GM18517 (cell line): ENCODE data around the gene HHATL.
"Not testable (repeated sequence)": the region's sequence is repeated elsewhere in the genome, so short reads cannot be mapped to it uniquely, and the experiment has no call there.

Experiments used
- ATAC-seq: cut with Tn5 transposase; IDR thresholded peaks from one replicate; pipeline ENCODE4 v1.9.1; 2021; ENCODE audit warnings: mild to moderate bottlenecking, moderate library complexity; ENCODE audit not compliant: unreplicated experiment

Gene HHATL

GRCh38 chr3:42734263-42734860 lies 31.8 kb upstream of the HHATL start:
- no peak for ATAC-seq

DNA sequence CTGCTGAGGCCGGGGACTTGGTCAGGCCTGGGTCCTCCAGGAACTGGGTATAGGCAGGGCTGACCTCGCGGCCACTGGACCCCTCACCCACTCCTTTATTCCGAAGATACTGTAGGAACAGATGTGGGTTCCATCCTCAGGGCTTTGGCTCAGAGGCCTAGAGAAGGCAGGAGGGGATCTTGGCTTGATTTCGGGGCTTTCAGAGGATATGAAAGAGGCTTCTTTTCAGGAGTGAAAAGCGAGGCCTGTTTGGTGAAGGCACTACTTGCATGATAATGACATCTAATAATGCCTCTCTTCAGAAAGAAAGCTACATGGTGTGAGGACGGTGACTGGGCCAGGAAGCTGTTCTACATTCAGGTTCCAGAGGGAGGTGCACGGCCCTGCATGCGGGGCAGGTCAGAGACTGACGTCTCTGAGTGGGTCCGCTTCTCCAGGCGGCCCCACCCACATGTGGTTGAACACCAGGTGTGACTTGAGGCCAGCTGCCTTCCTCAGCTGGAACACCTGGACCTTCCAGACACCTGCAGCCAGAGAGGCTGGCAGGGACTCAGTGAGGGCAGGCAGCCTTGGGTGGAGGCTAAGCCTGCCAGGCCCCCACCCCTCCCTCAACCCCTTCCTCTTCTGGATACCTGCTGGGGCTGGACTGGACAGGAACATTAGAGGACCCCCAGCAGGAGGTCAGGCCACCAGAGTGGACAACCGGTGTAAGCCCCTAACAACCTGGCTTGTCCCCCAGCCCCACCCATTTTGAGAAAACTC lies 31.1 kb upstream of the HHATL start:
- no peak for ATAC-seq

DNA sequence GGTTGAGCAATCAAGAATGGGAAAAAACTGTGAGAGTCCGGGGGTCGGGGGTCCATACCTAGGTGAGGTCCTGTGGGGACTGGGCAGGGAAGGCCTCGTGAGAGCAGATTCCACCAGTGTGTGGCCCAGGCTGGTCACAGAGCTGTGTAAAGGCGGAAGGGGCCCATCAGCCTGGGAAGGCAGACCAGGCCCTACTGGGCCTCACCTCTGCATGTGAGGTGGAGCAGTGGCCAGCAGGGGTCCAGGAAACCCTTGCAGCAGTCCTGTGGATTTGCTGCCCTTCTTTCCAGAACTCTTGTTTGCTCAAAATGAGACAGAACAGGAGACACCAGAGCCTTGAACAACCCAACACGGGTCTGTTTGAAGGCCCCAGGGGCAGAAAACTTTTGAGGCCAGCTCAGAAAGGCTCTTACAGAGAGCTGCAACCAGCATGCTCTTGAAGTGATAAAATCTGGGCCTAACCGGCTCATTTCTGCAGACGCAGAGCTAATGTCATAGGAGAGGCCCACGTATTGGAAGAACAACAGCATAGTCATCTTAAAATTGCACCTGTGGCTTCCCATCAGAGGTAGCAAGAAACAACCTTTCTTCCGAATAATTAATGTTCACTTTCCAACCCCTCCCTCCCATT lies 30.3 kb upstream of the HHATL start:
- ATAC-seq = no peak

DNA sequence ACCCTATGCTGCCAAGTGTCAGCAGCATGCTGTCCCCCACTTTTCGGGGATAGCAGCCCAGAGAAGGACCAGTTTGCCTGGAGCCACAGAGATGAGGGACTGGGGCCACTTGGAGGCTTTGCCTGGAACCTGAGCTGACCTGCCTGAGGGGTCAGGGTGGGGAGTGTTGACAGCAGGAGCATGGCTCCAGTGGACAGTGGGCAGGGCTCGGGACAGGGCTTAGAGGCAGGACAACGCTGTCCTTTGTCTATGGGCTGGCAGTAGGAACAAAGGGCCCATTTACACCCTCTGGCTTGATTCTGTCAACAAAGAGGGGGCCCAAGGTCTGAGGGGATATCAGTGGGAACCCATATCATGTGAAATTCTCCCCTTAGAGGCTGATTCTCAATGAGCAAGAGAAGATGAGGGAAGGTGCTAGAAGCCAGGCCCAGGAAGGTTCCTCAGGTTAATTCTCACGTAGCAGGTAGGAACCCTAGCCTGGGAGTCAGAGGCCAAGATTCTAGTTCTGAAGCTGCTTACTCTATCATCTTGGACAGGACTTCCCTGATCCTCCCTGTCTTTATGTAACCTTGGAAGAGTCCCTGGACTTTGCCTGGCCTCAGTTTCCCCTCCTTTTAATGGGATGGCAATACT lies 29.7 kb upstream of the HHATL start:
- no peak for ATAC-seq

DNA sequence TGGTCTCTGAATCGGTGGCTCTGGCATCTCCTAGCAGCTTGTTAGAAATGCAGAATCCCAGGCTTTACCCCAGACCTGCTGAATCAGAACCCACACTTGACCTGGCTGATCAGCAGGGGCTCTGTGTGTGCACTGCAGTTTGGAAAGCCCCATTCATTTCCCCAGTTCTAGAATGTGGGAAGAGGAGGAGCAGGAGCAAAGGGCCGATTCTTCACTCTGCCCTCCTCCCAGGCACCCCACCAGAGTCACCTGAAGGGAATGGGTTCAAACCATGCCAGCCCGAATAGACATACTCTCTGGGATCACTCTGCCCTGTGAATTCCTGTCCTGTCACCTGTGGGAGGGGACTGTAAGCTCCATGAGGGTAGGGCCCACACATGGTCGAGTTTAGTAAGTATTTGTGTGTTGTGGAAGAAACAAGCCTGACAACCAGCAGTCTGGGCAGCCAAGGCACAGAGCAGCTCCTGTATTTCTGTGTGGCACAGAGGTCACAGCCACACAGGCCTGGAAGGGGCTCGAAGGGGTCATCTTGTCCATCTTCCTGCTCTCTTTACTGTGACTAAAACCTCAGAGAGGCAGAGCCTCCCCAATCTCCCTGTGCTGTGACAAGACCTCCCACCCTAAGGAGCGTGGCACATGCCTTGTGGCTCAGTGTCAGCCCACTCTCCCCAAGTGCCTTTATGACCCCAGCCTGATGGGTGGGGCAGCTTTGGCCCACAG lies 29.0 kb upstream of the HHATL start:
- ATAC-seq = no peak

- ATAC-seq = no peak
Observed at GRCh38 chr3:42730706-42731420, 28.3 kb upstream of the HHATL start.

DNA sequence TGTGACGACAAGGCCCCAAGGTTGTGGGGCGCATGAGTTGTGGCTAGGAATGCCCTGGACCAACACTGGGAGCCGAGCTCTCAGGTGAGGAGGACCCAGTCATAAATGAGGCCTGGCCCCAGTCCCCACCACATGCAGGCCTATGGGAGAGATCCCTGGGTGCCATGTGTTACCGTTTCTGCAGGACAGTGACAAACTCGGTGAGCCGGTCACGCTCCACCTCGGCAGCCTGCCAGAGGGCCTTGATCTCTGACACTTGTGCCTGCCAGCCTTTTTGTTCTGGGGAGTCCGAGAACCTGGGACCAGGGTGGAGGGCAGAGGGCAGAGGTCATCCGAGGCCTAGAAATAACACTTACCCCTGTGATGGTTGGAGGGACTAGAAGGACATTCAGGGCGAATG lies 27.7 kb upstream of the HHATL start:
- no peak for ATAC-seq

DNA sequence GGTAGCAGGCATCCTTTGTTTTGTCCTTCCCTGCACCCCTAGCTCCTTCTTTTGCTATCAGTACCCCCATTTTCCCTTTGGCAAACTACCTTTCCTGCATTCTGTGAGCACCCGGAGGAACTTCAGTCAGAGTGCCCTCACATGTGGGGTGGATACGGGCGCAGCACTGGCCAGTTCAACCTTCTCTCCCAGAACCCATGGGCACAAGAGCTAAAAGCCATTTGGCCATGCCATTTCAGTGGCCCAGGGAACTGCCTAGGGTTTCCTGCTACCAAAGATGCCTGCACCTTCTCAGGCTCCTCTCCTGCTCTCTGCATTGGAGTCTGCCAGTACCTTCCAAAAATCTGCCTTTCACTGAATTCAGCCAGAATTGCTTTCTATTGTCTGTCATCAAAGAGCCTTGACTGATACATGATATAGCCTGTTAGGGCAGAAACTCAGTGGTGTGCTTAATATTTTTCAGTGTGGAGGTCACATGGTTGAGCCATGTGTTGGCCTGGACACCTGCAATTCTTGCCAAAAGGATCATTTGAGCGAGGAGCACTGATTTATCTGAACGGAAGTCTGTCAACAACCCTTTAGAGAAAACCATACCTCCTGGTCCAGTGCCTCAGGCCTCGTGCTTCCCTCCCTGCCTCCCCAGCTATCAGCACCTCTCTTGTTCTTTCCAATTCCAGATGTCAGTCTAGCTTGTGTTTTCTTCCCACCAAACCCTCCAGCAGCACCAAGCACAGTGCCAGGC lies 27.0 kb upstream of the HHATL start:
- no peak for ATAC-seq

DNA sequence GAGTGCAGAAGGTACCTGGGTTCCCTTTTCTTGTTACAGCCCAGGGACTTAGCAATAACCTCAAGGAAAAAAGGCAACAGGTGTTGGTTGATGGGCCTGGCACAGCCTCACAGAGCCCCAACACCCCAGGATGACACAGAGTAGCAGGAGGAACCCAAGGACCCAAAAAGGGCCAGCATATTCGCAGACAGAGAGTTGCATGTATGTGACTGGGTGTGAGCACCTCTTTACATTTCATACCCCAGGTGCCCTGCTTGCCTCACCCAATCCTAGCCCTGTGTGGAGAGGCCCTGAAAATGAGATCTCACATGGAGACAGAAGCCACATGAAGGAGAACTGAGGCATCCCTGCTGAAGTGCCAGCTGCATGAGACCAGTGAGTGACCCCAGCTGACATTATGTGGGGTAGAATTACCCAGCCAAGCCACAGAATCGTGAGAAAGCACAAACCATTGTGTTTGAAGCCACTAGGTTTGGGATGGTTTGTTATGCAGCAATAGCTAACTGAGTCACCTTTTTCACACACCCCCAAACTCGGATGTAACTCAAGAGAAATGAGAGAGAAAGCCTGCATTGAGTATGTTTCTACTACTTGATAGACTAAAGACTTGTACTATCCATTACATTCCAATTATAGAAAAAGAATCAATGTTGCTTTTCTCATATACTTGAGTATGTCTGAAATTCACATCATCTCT lies 26.2 kb upstream of the HHATL start:
- no peak for ATAC-seq

- no peak for ATAC-seq
Observed at GRCh38 chr3:42728056-42728455, 25.5 kb upstream of the HHATL start.

GRCh38 chr3:42725454-42725853 lies 22.9 kb upstream of the HHATL start:
- ATAC-seq = no peak

- ATAC-seq = no peak
Observed at GRCh38 chr3:42723219-42723618, 20.6 kb upstream of the HHATL start.

DNA sequence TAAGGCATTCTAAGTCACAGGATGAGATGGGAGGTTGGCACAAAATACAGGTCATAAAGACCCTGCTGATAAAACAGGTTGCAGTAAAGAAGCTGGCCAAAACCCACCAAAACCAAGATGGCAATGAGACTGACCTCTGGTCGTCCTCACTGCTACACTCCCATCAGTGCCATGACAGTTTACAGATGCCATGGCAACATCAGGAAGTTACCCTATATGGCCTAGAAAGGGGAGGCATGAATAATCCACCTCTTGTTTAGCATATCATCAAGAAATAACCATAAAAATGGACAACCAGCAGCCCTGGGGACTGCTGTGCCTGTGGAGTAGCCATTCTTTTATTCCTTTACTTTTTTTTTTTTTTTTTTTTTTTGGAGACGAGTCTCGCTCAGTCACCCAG lies 19.8 kb upstream of the HHATL start:
- ATAC-seq = not testable (repeated sequence)

DNA sequence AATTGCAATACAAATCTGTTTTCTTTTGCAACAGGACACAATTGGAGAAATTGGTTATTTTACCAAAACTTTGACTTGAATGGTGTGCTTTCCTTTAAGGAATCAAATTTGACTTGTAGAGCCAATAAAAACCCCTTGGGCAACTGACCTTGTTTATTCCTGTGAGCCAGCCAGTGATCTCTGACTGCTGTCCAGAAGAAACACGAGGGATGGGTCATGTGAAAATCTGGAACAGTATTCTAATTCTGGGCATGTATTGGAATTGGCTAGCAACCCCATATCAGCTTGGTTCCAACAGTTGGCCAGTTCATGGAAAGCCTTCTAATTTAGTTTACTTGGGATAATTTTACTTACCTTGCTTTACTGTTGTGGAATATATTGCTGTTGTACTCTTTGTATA lies 19.1 kb upstream of the HHATL start:
- no peak for ATAC-seq

GRCh38 chr3:42720126-42720525 lies 17.5 kb upstream of the HHATL start:
- no peak for ATAC-seq

DNA sequence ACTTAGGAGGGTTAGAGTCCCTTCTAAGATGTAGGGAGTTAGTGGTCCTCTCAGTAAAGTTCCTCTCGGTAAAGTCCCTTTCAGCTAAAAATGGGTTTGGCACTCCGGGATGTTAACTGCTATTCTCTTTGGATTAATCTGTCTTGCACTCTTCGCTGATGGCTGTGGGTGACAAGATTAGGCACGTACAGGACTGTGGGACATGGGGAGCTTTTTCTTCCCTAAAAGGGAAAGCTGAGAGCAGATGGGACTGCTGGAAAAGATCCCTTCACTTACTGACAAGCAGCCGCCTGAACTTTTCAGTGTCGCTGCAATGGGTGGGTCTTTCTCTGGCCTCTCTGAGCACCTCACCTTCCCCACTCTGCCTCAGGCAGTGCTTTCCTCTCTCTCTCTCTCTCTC lies 16.4 kb upstream of the HHATL start:
- no peak for ATAC-seq

GRCh38 chr3:42718338-42718737 lies 15.7 kb upstream of the HHATL start:
- ATAC-seq = no peak

DNA sequence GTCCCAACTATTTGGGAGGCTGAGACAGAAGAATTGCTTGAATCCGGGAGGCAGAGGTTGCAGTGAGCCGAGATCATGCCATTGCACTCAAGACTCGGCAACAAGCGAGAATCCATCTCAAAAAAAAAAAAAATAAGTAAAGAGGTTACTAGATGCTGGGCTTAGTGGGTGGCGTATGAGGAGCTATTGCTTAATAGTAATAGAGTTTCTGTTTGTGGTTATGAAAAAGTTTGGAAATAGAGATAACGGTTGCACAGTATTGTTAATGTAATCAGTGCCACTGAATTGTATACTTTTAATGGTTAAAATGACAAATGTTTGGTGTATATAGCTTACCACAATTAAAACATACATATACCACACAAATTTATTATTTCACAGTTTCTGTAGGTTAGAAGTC lies 14.7 kb upstream of the HHATL start:
- ATAC-seq = no peak

DNA sequence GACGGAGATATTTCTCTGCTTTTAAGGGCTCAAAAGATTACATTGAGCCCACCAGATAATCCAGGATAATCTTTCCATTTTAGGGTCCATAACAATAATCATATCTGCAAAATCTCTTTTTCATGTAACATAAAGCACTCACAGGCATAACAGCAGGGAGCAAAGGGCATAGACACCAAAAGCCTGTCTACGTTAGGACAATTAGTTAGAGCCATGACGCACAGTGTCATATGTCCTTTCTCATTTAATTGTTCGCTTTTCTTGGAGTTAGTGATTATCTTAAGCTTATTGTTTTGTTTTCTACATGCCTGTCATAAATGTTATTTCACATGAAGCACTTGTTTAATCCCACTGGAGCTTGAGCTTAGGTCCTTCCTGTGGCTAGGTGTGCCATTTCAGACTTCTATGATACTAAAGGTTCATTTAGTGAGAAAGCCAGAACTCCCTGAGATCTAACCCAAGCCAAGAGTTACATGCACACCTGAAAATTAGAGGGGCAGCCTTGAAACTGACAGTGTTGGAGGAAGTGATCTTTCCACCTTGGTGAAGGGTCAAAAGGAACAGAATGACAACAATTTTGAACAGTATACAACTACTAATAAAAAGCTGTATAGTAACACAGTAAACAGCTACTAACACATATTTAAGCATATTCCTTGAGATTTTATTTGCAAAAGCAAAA lies 11.7 kb upstream of the HHATL start:
- ATAC-seq = no peak
